ENCODE measurements around the gene PCDH15. TPM values are rescaled to one million over a fixed set of nuclear protein-coding genes. Genes with fewer than 3 reads are reported as not detected.

The PCDH15 gene
- total RNA-seq, 1 donor from 2014 or later = 21.7 TPM

DNA sequence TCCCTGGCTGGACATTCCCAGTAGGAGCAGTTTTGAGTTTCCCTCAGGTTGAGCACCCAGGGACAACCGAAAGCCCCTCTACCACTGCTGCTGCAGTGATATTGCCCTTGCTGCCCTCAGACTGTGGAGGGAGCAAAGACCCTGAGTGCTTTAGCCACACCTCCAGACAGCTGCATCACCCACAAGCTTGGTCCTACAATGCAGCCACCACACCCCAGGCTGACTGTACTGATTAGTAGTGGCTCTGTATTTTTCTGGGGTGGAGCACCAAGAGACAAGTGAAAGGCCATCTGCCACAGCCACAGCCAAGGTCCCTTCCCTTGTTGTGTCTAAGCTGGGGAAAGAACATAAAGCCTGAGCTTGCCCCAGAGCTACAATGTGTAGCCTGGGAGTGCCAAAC lies 789.9 kb downstream of the PCDH15 start:
- Mint-ChIP-seq H3K4me1 (no peaks in the 10 kb centered on the region), H3K27me3 (ENCODE audit: low read depth) (no peaks in the 10 kb centered on the region), H3K27ac (ENCODE audit: unreplicated experiment) (no peak overlapping the region), H3K4me3 (no peak overlapping the region), H3K36me3 (ENCODE audit: low read depth) (peaks cover 15% of the 10 kb centered on the region), H3K9me3 (peaks cover 23% of the 10 kb centered on the region)
- TF ChIP-seq, protein P1, sequence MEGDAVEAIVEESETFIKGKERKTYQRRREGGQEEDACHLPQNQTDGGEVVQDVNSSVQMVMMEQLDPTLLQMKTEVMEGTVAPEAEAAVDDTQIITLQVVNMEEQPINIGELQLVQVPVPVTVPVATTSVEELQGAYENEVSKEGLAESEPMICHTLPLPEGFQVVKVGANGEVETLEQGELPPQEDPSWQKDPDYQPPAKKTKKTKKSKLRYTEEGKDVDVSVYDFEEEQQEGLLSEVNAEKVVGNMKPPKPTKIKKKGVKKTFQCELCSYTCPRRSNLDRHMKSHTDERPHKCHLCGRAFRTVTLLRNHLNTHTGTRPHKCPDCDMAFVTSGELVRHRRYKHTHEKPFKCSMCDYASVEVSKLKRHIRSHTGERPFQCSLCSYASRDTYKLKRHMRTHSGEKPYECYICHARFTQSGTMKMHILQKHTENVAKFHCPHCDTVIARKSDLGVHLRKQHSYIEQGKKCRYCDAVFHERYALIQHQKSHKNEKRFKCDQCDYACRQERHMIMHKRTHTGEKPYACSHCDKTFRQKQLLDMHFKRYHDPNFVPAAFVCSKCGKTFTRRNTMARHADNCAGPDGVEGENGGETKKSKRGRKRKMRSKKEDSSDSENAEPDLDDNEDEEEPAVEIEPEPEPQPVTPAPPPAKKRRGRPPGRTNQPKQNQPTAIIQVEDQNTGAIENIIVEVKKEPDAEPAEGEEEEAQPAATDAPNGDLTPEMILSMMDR (conservative IDR thresholded peaks at IDR 0.05) = no peak
- no peak for DNase-seq (ENCODE audit: low read depth, low spot score)

DNA sequence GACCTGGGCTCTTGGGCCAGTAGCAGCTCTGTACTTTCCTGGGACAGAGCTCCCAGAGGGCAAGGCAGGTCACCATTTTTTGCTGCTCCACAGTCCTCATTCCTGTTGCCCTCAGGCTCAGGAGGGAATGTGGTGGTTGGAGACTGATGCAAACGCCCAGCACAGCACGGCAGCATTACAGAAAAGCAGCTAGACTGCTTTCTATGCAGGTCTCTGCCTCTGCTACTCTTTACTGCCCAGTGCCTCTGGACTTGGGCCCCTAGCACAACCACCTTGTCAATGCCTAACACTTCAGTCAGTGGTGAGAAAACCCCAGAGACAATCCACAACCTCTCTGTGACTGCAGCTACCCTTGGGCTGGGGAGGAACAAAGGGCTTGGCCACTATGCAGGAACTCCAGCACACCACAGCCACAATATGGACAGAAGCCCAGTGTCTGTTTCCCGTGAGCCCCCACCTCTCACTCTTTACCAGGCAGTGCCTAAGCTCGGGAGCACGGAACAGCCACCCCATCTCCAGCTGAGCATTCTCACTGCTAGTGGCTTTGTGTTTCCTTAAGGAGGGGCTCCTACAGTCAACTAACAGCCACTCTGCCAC lies 790.6 kb downstream of the PCDH15 start:
- H3K4me1 Mint-ChIP-seq = no peaks in the 10 kb centered on the region
- no peak overlapping the region for H3K27ac Mint-ChIP-seq (ENCODE audit: unreplicated experiment)
- H3K4me3 Mint-ChIP-seq = no peak overlapping the region
- no peak for DNase-seq (ENCODE audit: low read depth, low spot score)
- H3K9me3 Mint-ChIP-seq = peaks cover 23% of the 10 kb centered on the region
- no peaks in the 10 kb centered on the region for H3K27me3 Mint-ChIP-seq (ENCODE audit: low read depth)
- TF ChIP-seq, protein P1 (conservative IDR thresholded peaks at IDR 0.05) = no peak
- H3K36me3 Mint-ChIP-seq (ENCODE audit: low read depth) = peaks cover 18% of the 10 kb centered on the region

- no peaks in the 10 kb centered on the region for H3K4me1 Mint-ChIP-seq
- H3K9me3 Mint-ChIP-seq = peaks cover 22% of the 10 kb centered on the region
- peaks cover 18% of the 10 kb centered on the region for H3K36me3 Mint-ChIP-seq (ENCODE audit: low read depth)
- H3K27ac Mint-ChIP-seq (ENCODE audit: unreplicated experiment) = no peak overlapping the region
- H3K27me3 Mint-ChIP-seq (ENCODE audit: low read depth) = no peaks in the 10 kb centered on the region
- no peak overlapping the region for H3K4me3 Mint-ChIP-seq
- DNase-seq (ENCODE audit: low read depth, low spot score) = no peak
- TF ChIP-seq, protein P1 (conservative IDR thresholded peaks at IDR 0.05) = no peak
Observed at GRCh38 chr10:54009672-54010071, 791.4 kb downstream of the PCDH15 start.

GRCh38 chr10:54002077-54002476 lies 799.0 kb downstream of the PCDH15 start:
- H3K9me3 Mint-ChIP-seq = peaks cover 6% of the 10 kb centered on the region

GRCh38 chr10:53997953-53998352 lies 803.1 kb downstream of the PCDH15 start:
- H3K4me1 Mint-ChIP-seq = no peaks in the 10 kb centered on the region
- no peak overlapping the region for H3K27ac Mint-ChIP-seq (ENCODE audit: unreplicated experiment)
- H3K4me3 Mint-ChIP-seq = no peak overlapping the region
- H3K36me3 Mint-ChIP-seq (ENCODE audit: low read depth) = no peaks in the 10 kb centered on the region
- no peak for DNase-seq (ENCODE audit: low read depth, low spot score)
- H3K27me3 Mint-ChIP-seq (ENCODE audit: low read depth) = no peaks in the 10 kb centered on the region
- H3K9me3 Mint-ChIP-seq = no peaks in the 10 kb centered on the region
- TF ChIP-seq, protein P1 (conservative IDR thresholded peaks at IDR 0.05) = peak; percentile 70

More at GRCh38 chr10:54002077-54002476, 799.0 kb downstream of the PCDH15 start:
- Mint-ChIP-seq H3K4me3 (no peak overlapping the region), H3K27ac (ENCODE audit: unreplicated experiment) (no peak overlapping the region), H3K4me1 (no peaks in the 10 kb centered on the region), H3K36me3 (ENCODE audit: low read depth) (peaks cover 10% of the 10 kb centered on the region), H3K27me3 (ENCODE audit: low read depth) (no peaks in the 10 kb centered on the region)
- TF ChIP-seq, protein P1 (conservative IDR thresholded peaks at IDR 0.05) = no peak
- no peak for DNase-seq (ENCODE audit: low read depth, low spot score)

All from neural crest cell (in vitro differentiated cells).